GM21447 (cell line): ENCODE results near the gene INPP5K.
"Not testable (repeated sequence)": the region's sequence is repeated elsewhere in the genome, so short reads cannot be mapped to it uniquely, and the experiment has no call there.

Experiments used
- ATAC-seq: cut with Tn5 transposase; IDR thresholded peaks from one replicate; pipeline ENCODE4 v1.9.1; 2021; ENCODE audit not compliant: unreplicated experiment

The INPP5K gene

GRCh38 chr17:1548032-1548431 is 31.6 kb upstream of the INPP5K start:
- no peak for ATAC-seq

GRCh38 chr17:1546292-1546922 is 30.0 kb upstream of the INPP5K start:
- no peak for ATAC-seq

- ATAC-seq = no peak
Observed at GRCh38 chr17:1545618-1546017, 29.2 kb upstream of the INPP5K start.

GRCh38 chr17:1542316-1542715 is 25.9 kb upstream of the INPP5K start:
- no peak for ATAC-seq

GRCh38 chr17:1541367-1541904 is 25.0 kb upstream of the INPP5K start:
- no peak for ATAC-seq

- ATAC-seq = no peak
Observed at GRCh38 chr17:1539811-1540210, 23.4 kb upstream of the INPP5K start.

- ATAC-seq = no peak
Observed at GRCh38 chr17:1535737-1536136, 19.3 kb upstream of the INPP5K start.

GRCh38 chr17:1533661-1534325 is 17.4 kb upstream of the INPP5K start:
- no peak for ATAC-seq

- no peak for ATAC-seq
Observed at GRCh38 chr17:1532836-1533602, 16.6 kb upstream of the INPP5K start.

- ATAC-seq = no peak
Observed at GRCh38 chr17:1529863-1530262, 13.5 kb upstream of the INPP5K start.

- ATAC-seq = not testable (repeated sequence)
Observed at GRCh38 chr17:1526876-1527275, 10.5 kb upstream of the INPP5K start.

GRCh38 chr17:1522626-1523025 is 6.2 kb upstream of the INPP5K start:
- no peak for ATAC-seq

GRCh38 chr17:1521086-1521640 is 4.8 kb upstream of the INPP5K start:
- ATAC-seq = no peak

GRCh38 chr17:1519678-1520077 is 3.3 kb upstream of the INPP5K start:
- ATAC-seq = no peak

GRCh38 chr17:1518410-1518809 is 2.0 kb upstream of the INPP5K start:
- no peak for ATAC-seq

- ATAC-seq = peak; percentile 6
Observed at GRCh38 chr17:1515640-1516387, 598 bp downstream of the INPP5K start.

- no peak for ATAC-seq
Observed at GRCh38 chr17:1512351-1512750, 4.1 kb downstream of the INPP5K start.

- ATAC-seq = no peak
Observed at GRCh38 chr17:1511756-1512321, 4.6 kb downstream of the INPP5K start.

- no peak for ATAC-seq
Observed at GRCh38 chr17:1511290-1511689, 5.1 kb downstream of the INPP5K start.

- ATAC-seq = no peak
Observed at GRCh38 chr17:1509290-1509881, 7.0 kb downstream of the INPP5K start.
